GM12874 (cell line): ENCODE results near the gene SKI.

ENCODE experiments used
- TF ChIP-seq, protein P1 (sequence below): IDR thresholded peaks from 2 replicates; pipeline ENCODE4 v1.5.1; 2011; ENCODE audit warnings: low read depth, mild to moderate bottlenecking, control low read depth, low read length, moderate library complexity; ENCODE audit not compliant: insufficient read depth

Gene SKI

DNA sequence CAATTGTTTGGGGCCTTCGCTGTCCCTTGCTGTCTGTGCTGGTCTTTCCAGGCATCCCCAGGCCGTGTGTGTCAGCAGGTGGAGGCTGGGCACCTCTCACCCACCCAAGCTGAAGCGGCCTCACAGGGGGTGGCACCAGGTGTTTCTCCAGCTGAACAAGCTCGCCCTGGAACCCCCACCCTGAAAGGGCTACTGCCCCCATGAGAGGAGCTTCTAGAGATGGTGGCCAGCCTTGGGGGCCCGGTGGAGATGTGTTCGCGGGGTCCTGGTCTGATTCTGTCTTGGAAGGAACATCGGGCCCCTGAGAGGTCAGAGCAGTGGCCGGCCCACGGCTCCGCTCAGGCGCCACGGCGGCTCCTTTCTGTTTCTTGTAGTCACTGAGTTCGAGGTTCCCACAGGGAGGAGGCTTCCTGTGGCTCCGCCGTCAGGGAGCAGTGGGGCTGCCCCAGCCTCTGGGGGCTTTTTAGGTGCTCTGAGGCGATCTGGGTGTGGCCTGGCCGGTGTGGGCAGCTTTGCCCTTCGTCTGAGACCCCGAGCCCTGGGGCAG, 46.9 kb downstream of the SKI start:
- TF ChIP-seq, protein P1, sequence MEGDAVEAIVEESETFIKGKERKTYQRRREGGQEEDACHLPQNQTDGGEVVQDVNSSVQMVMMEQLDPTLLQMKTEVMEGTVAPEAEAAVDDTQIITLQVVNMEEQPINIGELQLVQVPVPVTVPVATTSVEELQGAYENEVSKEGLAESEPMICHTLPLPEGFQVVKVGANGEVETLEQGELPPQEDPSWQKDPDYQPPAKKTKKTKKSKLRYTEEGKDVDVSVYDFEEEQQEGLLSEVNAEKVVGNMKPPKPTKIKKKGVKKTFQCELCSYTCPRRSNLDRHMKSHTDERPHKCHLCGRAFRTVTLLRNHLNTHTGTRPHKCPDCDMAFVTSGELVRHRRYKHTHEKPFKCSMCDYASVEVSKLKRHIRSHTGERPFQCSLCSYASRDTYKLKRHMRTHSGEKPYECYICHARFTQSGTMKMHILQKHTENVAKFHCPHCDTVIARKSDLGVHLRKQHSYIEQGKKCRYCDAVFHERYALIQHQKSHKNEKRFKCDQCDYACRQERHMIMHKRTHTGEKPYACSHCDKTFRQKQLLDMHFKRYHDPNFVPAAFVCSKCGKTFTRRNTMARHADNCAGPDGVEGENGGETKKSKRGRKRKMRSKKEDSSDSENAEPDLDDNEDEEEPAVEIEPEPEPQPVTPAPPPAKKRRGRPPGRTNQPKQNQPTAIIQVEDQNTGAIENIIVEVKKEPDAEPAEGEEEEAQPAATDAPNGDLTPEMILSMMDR = no peak

DNA sequence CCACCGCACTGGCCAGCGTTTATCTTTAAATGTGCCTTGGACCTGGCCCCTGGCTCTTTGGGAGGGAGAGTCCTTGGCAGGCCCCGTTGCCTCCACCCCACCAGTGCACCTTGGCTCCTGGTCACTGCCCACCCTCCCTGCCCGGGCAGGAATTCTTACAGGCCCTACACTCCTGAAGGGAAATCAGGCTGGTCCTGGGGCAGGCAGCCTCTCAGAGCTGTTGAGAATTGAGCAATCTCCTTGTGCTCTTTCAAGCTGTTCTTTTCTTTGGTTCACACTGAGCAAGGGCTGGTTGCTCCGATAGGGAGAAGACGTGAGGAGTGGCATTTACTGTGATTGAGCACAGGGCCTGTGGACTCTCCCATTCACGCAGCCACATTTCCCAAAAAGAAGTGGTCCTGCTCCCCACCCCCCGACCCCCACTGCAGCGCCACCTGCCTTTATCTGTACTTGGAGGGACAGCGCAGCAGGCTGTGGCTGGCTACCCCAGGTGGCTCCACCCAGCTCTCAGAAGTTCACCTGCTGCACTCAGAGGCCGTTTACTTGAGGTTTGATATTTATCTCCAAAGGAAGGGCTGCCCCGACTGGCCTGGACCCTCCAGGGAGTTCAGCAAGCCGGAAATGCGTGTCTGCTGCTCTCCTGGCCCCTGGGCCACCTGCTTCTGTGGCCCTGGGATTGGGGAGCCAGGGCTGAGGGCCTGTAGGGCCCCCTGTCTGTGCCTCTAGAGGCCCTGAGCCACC, 47.8 kb downstream of the SKI start:
- TF ChIP-seq, protein P1 = no peak

DNA sequence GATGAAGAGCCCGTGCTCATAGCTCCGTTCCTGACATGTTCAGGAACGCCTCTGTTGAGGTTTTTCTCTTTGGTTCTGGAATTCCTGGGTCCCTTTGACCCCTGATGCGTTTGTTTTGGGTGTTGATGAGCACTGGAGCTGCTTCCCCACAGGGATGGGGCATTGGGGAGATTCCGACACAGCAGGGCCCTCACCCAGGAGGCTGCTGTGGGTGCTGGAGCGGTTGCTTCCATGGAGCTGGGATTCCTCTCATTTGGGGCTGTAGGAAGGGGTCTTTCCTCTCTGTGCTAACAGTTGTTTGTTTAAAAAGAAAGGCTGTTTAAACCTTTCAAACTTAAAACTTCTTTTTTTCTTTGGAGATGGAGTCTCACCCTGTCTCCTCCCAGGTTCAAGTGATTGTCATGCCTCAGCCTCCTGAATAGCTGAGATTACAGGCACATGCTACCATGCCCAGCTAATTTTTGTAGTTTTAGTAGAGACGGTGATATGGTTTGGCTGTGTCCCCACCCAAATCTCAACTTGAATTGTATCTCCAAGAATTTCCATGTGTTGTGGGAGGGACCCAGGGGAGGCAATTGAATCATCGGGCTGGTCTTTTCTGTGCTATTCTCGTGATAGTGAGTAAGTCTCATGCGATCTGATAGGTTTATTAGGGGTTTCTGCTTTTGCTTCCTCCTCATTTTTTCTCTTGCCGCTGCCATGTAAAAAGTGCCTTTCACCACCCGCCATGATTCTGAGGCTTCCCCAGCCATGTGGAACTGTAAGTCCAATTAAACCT, 48.9 kb downstream of the SKI start:
- TF ChIP-seq, protein P1 = no peak

DNA sequence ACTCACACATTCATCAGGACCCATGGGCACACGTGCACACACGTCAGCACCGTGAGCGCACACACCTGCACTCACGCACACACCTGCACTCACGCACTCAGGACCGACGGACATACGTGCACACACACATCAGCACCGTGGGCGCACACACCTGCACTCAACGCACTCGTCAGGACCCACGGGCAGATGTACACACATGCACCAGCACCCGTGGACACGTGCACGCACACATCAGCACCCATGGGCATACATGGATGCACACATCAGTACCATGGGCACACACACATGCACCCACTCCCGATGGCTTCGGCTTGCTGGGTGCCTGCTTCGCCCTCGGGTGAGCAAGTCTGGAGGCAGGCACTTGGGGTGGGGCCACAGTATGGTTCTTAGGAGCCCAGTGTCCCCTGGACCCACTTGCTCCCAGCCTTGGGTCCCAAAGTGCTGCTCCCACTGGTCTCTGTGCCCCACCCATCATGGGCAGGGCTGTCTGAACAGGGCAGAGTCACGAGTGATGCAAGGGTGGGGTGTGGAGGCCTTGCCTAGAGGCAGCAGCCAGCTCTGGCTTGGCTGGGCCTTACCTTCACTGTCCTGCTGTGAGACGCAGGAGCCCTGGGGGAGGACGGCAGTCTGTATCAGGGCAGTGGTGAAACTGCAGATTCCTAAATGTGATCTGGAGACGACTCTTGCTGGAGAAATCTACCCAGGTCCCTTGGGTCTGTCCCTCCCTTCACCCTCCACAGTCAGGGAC, 49.8 kb downstream of the SKI start:
- TF ChIP-seq, protein P1 = no peak

DNA sequence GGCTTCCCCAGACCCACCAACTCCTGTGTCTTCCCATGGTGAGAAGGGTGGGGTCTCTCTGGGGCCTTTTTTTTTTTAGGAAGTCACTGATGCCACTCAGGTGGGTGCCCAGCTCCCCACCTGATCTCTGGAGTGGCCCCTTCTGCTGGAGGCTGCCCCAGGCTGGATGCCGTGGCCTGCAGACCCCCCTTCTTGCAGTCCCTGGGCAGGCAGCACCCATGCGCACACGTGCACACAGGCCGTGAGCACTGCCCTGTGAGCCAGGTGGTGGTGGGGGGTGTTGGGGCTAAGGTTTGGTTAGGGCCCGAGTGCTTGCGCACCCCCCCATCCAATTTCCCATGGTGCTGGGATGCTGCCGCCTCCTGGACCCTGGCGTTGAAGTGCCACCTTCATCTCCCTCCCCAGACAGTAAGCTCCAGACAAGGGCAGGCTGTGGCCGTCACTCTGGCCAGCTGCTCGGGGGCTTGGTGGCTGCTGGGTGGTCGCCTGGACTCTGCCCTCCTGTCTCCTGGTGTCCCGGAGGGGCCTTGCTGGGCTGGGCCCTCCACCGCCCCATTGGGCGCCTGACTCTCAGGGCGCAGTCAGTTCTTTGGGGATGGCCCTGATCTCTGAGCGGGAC, 50.6 kb downstream of the SKI start:
- TF ChIP-seq, protein P1 = no peak

DNA sequence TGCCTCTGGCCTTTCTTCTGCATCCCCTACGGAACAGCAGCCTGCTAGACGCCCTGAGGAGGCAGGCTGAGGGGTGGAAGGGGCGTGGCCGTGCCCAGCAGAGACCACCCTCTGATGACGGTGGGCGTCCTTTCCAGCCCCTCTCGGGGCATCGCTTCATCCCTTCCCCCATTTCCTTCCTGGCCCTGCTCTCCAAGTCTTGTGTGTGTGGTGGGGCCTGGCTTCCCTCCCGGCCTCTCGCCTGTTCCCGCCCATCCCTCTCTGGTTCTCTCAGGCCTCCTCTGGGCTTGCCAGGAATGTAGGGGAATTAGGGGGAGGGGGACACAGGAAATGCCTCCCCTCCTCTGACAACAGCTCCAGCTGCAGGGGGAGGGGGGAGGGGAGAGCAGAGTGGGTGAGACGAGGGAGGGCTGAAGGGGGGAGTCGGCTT, 51.1 kb downstream of the SKI start:
- TF ChIP-seq, protein P1 = no peak
